ENCODE results near the gene PAX9. TPM values are rescaled to one million over a fixed set of nuclear protein-coding genes. Genes with fewer than 3 reads are reported as not detected.

Gene PAX9
- total RNA-seq, 4 donors from 2014 or later = not detected

- no peaks in the 10 kb centered on the region for H3K9me3 ChIP-seq
- DNase-seq (no peak), ATAC-seq (no peak)
- H3K27me3 ChIP-seq = peaks cover 99 to 100% (median 100%) of the 10 kb centered on the region in 3 donors
- no peak overlapping the region for H3K4me3 ChIP-seq
- peaks cover 11 to 17% of the 10 kb centered on the region in 2 donors for H3K4me1 ChIP-seq
- in situ Hi-C loops (cut with MboI; ENCODE audit: low sequenced_read_pairs in 4 of 4) = loop anchor here in 3 of 4 donors (25.0 kb wide), 3 partner anchors 282 to 957 kb away; partner anchors contain the start of genes FOXA1 (in 1 of the 3) and TTC6 (in 1 of the 3)
- intact Hi-C loops (cut with DNase I; ENCODE audit: low total_unique reads) = loop anchor here (10.0 kb wide), 1 partner anchor 140 kb away; no protein-coding TSS in a partner anchor
- H3K27ac ChIP-seq = no peak overlapping the region
- H3K36me3 ChIP-seq = no peaks in the 10 kb centered on the region
- TF ChIP-seq CTCF (IDR thresholded peaks at IDR 0.05 in 4 of 5, conservative IDR thresholded peaks at IDR 0.05 in 1 of 5) = no peak
- TF ChIP-seq POLR2A (IDR thresholded peaks at IDR 0.05) = no peak
Observed at GRCh38 chr14:36654794-36655381, 6.8 kb upstream of the PAX9 start.

DNA sequence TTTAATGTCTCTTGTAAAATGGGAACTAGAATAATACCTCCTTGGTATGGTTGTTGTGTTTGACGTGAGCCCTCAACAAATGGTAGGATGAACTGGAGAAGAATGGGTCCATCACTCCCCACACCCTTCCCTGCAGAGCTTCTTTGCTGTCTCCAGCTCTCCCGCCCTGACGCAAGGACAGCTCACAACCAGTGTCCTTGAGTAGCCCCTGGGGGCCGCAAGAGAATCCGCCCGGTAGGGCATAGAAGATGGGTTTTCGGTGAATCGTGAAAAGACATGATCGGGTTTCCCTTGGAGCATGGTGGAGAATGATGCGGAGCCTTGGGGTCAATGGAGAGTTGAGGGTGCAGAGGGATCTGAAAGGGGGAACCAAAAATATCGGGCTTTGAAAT, 6.1 kb upstream of the PAX9 start:
- H3K9me3 ChIP-seq = no peaks in the 10 kb centered on the region
- H3K36me3 ChIP-seq = no peaks in the 10 kb centered on the region
- peaks cover 97 to 100% (median 100%) of the 10 kb centered on the region in 3 donors for H3K27me3 ChIP-seq
- intact Hi-C loops (cut with DNase I; ENCODE audit: low total_unique reads) (loop anchor here (10.0 kb wide), 1 partner anchor 141 kb away; no protein-coding TSS in a partner anchor), in situ Hi-C loops (cut with MboI; ENCODE audit: low sequenced_read_pairs in 4 of 4) (loop anchor here in 3 of 4 donors (25.0 kb wide), 3 partner anchors 282 to 957 kb away; partner anchors contain the start of genes FOXA1 (in 1 of the 3) and TTC6 (in 1 of the 3))
- no peak for ATAC-seq
- DNase-seq = no peak
- peaks cover 11 to 17% of the 10 kb centered on the region in 2 donors for H3K4me1 ChIP-seq
- peak in 1 of 5 experiments; percentile 13 for TF ChIP-seq CTCF (IDR thresholded peaks at IDR 0.05 in 4 of 5, conservative IDR thresholded peaks at IDR 0.05 in 1 of 5)
- no peak for TF ChIP-seq POLR2A (IDR thresholded peaks at IDR 0.05)
- peak overlapping the region in 1 of 4 donors; percentile 27 for H3K4me3 ChIP-seq
- no peak overlapping the region for H3K27ac ChIP-seq

DNA sequence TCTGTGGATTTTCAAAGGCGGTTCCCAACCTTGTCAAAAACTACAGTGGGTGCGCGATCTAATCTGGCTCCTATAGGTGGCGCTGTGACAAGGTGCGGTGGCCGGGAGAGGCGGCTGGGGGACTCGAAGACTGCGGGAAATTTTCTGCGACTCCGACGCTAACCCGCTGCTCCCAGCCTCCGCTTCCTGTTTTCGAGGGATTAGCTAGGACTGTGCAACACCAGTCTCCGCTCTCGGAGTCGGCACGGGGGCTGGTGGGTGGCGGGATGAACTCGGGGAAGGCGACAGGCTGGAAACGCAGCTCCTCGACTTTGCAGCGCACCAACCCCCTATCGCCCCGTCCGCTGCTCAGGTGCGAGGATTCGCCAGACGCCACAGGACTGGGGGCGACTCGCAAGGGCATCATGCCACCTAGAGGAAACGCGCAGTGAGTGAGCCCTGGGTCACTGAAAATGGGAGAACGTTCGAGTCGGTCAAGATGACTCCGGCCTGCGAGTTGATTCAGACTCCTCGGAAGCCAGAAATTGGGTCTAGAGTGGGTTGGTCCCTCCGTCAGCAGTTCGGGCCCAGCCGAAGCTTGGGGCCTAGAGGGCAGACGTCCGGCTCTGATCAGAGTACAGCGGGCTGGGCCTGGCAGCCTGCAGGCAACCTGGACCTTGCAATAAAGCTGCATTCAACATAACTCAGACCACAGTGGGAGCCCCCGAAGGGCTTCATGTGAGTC, 5.5 kb upstream of the PAX9 start:
- Histone ChIP-seq H3K36me3 (no peaks in the 10 kb centered on the region), H3K4me1 (peaks cover 11 to 17% of the 10 kb centered on the region in 2 donors), H3K9me3 (no peaks in the 10 kb centered on the region), H3K4me3 (peak overlapping the region in 1 of 4 donors; percentile 48), H3K27me3 (peaks cover 97 to 100% (median 100%) of the 10 kb centered on the region in 3 donors), H3K27ac (no peak overlapping the region)
- intact Hi-C loops (cut with DNase I; ENCODE audit: low total_unique reads) (loop anchor here (10.0 kb wide), 1 partner anchor 141 kb away; no protein-coding TSS in a partner anchor), in situ Hi-C loops (cut with MboI; ENCODE audit: low sequenced_read_pairs in 4 of 4) (loop anchor here in 3 of 4 donors (25.0 kb wide), 3 partner anchors 281 to 956 kb away; partner anchors contain the start of genes FOXA1 (in 1 of the 3) and TTC6 (in 1 of the 3))
- ATAC-seq = no peak
- TF ChIP-seq POLR2A (IDR thresholded peaks at IDR 0.05) = no peak
- peak in 2 of 5 experiments; percentile 22 to 43 for TF ChIP-seq CTCF (IDR thresholded peaks at IDR 0.05 in 4 of 5, conservative IDR thresholded peaks at IDR 0.05 in 1 of 5)
- no peak for DNase-seq

- no peak for ATAC-seq
- H3K27ac ChIP-seq = no peak overlapping the region
- peaks cover 97 to 100% (median 100%) of the 10 kb centered on the region in 3 donors for H3K27me3 ChIP-seq
- in situ Hi-C loops (cut with MboI; ENCODE audit: low sequenced_read_pairs in 4 of 4) (loop anchor here in 3 of 4 donors (25.0 kb wide), 3 partner anchors 280 to 955 kb away; partner anchors contain the start of genes FOXA1 (in 1 of the 3) and TTC6 (in 1 of the 3)), intact Hi-C loops (cut with DNase I; ENCODE audit: low total_unique reads) (loop anchor here (10.0 kb wide), 1 partner anchor 142 kb away; no protein-coding TSS in a partner anchor)
- peaks cover 19 to 22% of the 10 kb centered on the region in 2 donors for H3K4me1 ChIP-seq
- no peaks in the 10 kb centered on the region for H3K9me3 ChIP-seq
- peak overlapping the region; percentile 22 to 48 (median 29) for H3K4me3 ChIP-seq
- TF ChIP-seq CTCF (IDR thresholded peaks at IDR 0.05 in 4 of 5, conservative IDR thresholded peaks at IDR 0.05 in 1 of 5) (no peak), POLR2A (IDR thresholded peaks at IDR 0.05) (no peak)
- H3K36me3 ChIP-seq = no peaks in the 10 kb centered on the region
- no peak for DNase-seq
Observed at GRCh38 chr14:36656687-36657398, 4.8 kb upstream of the PAX9 start.

Data from gastrocnemius medialis (tissue), 4 donors.